ENCODE measurements around the gene DGKG.

GRCh38 chr3:186133980-186134379, 228.1 kb downstream of the DGKG start:
- TF ChIP-seq EZH2phosphoT487 (IDR thresholded peaks at IDR 0.05; ENCODE audit: borderline replicate concordance, low read length), result no peak
- TF ChIP-seq CTCF (IDR thresholded peaks at IDR 0.05; ENCODE audit: low read depth, low read length, poor library complexity, severe bottlenecking), result no peak
